HG03520 (cell line): ENCODE results near the gene CCDC158.
"Not testable (repeated sequence)": the region's sequence is repeated elsewhere in the genome, so short reads cannot be mapped to it uniquely, and the experiment has no call there.

Source experiments
- ATAC-seq: cut with Tn5 transposase; IDR thresholded peaks from one replicate; pipeline ENCODE4 v1.9.1; 2021; ENCODE audit warnings: mild to moderate bottlenecking, moderate library complexity; ENCODE audit not compliant: unreplicated experiment

Gene CCDC158

GRCh38 chr4:76420762-76421581 lies at the start of gene CCDC158:
Gene CCDC158, minus strand, starts transcription at chr4:76421141. Its CDS starts 17,934 bp downstream, at chr4:76403207.
- no peak for ATAC-seq

DNA sequence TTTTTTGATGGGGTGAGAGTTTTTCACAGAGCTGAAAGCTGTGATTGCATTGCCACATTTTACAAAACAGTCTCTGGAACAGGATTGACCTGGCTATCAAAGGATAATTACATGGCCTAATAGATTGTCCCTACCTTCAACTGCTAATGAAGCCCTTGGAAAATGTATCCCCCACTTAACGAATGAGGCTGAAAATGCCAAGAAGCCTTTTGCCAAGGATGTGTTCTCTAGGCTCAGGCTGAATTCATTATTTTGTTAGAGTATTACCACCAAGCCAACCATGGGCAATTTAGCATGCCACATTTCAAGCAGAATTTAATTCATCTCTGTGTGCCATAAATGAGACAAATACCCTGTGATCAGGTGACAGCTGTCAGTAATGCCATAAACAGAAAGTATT lies 49.6 kb upstream of the CCDC158 start:
- no peak for ATAC-seq

DNA sequence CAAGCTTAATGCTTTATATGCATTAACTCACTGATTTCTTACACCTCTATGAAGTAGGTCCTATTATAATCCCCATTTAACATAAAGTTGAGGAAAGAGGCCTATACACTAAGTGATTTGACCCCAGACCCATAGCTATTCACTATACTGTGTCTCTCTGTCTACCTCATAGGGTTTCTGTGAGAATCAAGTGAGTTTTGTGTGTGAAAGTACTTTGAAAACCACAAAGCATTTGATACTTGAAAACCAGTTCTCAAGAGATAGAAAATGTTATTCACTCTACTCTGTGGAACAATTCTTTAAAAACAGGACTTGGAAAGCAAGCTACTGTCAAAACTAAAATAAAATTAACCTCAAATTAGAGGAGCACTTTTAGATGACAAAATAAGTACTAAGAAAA lies 49.1 kb upstream of the CCDC158 start:
- ATAC-seq = no peak

DNA sequence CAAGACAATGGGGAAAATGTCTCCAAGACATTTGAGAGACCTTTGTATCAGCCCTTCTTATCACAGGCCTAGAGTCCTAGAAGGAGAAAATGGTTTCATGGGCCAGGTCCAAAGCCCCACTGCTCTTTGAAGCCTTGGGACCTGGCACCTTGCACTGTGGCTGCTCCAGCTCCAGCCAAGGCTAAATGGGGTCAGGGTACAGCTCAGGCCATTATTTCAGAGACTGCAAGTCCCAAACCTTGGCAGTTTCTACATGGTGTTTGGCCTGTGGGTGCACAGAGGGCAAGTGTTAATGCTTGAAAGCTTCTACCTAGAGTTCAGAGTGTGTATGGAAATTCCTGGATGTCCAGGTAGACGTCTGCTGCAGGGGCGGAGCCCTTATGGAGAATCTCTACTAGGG lies 42.6 kb upstream of the CCDC158 start:
- no peak for ATAC-seq

DNA sequence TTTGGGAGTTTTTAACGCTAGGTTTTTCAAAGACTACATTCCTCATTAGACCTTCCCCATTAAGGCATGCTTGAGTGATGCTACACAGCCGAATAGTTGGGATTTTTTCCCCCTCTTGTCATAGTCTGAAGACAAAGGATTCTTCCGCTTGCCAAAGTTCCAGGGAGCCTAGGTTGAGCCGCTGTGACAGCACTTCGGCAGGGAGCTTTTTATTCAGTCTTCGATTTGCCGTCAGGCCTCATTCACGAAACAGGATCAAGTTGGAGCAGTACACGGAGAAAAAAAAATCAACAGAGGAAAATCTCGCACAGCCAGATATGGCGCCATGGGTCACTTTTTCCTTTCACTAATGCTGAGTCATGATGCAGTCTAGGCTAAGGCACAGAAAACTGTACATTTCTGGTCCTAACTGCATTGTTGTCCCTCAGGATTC lies 38.4 kb upstream of the CCDC158 start:
- ATAC-seq = no peak

GRCh38 chr4:76458825-76459224 lies 37.9 kb upstream of the CCDC158 start:
- no peak for ATAC-seq

- no peak for ATAC-seq
Measured at GRCh38 chr4:76458297-76458696, 37.4 kb upstream of the CCDC158 start.

- no peak for ATAC-seq
Measured at GRCh38 chr4:76457885-76458284, 36.9 kb upstream of the CCDC158 start.

GRCh38 chr4:76454073-76454472 lies 33.1 kb upstream of the CCDC158 start:
- ATAC-seq = not testable (repeated sequence)

DNA sequence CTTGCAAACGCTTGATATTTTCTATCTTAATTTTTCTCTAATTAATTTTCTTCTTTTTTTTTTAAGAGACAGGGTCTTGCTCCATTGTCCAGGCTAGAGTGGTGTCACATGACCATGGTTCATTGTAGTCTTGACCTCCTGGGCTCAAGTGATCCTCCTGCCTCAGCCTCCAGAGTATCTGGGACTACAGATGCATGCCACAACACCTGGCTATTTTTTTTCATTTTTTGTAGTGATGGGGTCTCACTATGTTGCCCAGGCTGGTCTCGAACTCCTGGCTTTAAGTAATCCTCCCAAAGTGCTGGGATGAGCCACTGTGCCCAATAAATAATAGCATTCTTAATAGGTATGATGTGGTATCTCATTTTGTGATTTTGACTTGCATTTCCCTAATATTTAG lies 32.3 kb upstream of the CCDC158 start:
- ATAC-seq = no peak

GRCh38 chr4:76449833-76450232 lies 28.9 kb upstream of the CCDC158 start:
- no peak for ATAC-seq

DNA sequence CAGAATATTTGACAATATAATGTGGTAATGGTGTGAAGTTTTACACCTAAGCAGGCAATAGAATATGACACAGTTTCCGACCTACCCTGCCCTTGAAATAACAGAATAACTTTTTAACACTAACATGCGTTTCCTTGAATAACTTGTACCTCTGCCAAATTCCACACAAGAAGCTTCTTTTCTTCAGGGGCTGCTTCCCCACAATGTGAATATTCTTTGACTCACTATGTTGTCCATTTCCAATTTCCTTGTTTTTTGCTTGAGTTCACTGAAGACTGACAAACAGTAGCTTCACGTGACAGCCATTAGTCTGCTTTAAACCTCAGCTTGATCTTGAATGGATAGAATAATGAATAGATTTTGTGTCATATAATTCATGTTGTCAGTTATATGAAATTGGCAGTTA lies 28.4 kb upstream of the CCDC158 start:
- no peak for ATAC-seq

GRCh38 chr4:76448211-76448610 lies 27.3 kb upstream of the CCDC158 start:
- no peak for ATAC-seq

DNA sequence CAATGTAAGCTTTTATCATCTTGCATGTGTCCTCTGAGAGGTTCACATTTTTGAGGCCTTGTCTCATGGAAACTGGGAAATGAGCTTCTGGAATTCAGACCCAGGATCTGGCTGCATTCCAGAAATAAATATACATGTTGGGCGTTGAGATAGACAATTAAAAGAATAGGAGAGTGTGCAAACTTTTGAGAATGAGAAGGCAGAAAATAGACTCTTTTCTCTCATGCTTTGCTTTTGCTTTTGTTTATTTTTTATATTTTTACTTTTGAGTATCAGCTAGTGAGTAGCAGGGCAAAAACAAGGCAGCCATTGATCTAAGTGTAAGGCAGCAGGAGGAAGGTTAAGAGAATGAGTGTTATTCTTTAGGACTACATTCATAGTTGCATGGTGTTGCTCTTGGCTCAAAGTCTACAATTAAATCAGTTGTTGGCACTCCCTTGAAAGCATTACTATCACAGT lies 26.5 kb upstream of the CCDC158 start:
- ATAC-seq = no peak

GRCh38 chr4:76445911-76446310 lies 25.0 kb upstream of the CCDC158 start:
- ATAC-seq = no peak

GRCh38 chr4:76443376-76443775 lies 22.4 kb upstream of the CCDC158 start:
- no peak for ATAC-seq

DNA sequence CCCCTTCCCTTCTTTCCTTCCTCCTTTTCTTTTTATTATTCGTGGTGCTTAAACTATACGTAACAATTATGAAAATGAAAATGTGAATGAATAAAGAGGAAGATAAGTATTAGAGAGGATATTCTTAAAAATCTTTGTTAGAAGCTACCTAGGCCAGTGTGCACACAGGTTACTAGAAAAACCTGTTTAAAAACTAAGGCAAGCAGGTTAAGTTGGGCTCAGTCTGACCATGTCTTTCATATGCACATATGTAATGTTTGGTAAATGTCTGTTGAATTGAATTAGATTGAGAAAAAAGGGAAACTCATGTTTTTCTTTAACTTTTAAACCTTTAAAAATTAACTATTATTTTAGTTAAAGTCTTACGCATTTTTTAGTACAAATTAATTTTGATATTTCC lies 21.9 kb upstream of the CCDC158 start:
- ATAC-seq = no peak

GRCh38 chr4:76441881-76442280 lies 20.9 kb upstream of the CCDC158 start:
- ATAC-seq = no peak

DNA sequence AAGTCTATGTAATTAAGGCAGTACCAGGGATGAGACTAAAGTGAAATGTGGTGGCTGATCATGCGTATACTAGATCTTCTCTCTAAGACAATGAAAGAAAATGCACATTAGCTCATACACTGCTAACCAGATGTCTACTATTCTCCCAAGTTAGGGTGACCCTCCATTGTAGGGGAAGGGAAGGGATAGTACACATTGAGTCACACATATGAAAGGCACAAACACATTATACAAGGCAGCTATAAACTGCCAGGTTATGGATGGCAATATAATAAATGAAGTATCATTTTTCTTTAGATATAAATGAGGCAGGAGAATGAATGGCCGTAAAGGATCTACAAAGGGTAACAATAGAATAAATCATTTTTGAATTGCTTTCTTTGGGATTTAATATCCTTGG lies 18.6 kb upstream of the CCDC158 start:
- no peak for ATAC-seq

DNA sequence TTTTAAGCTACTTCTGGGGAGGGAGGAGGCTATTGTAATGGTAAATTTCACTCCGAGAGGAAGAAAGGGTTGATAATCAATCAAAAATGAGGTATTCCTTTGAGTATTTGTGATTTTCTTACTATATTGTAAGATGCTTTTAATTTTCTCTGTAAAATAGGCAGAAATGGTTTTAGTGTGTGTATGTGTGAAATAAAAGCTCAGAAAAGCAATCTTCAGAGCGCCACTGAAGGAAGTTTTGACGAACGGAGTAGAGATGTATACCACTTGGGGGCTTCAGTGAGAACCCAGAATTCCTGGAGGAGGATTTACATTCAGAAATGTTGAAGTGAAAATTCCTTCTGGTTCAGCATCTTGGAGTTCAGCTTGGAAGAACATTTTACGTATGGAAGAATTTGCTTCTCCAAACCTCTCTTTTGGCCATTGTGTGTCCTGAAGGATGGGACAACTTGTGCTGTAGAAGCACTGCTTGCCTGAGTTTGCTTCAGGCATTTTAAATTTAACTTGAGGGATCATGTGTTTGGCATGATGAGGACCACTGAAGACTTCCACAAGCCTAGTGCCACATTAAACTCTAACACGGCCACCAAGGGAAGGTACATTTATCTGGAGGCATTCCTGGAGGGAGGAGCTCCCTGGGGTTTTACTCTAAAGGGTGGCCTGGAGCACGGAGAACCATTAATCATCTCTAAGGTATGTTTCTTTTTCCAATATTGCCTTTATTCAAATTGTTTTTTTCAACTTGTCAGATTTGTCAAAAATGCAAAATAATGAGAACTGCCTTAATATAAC lies 14.8 kb upstream of the CCDC158 start:
- no peak for ATAC-seq

GRCh38 chr4:76434901-76435527 lies 14.1 kb upstream of the CCDC158 start, which contains the start of gene SHROOM3:
Gene SHROOM3, plus strand, starts transcription at chr4:76435229. Its CDS starts 824 bp downstream, at chr4:76436053.
- ATAC-seq = no peak
